Suprapubic skin (tissue), 3 donors: ENCODE measurements around the gene SGK2.

Source experiments
- EP300 ChIP-seq: sonication (generic); formaldehyde crosslinking; IDR thresholded peaks from one replicate; pipeline ENCODE4 v1.6.1; 2017; ENCODE audit warnings: antibody characterized with exemption
- TF ChIP-seq, protein P1 (sequence below), 2 donors: fragments of 200-600 bp in 1 of 2; fragments of 450-650 bp in 1 of 2; sonication (generic) in 1 of 2; IDR thresholded peaks; one replicate each; pipeline ENCODE4 v1.5.1; 2016 to 2019; ENCODE audit warnings: antibody characterized with exemption in 2 of 2, mild to moderate bottlenecking in 1 of 2, moderate library complexity in 1 of 2

- no peak for TF ChIP-seq EP300
- TF ChIP-seq, protein P1, sequence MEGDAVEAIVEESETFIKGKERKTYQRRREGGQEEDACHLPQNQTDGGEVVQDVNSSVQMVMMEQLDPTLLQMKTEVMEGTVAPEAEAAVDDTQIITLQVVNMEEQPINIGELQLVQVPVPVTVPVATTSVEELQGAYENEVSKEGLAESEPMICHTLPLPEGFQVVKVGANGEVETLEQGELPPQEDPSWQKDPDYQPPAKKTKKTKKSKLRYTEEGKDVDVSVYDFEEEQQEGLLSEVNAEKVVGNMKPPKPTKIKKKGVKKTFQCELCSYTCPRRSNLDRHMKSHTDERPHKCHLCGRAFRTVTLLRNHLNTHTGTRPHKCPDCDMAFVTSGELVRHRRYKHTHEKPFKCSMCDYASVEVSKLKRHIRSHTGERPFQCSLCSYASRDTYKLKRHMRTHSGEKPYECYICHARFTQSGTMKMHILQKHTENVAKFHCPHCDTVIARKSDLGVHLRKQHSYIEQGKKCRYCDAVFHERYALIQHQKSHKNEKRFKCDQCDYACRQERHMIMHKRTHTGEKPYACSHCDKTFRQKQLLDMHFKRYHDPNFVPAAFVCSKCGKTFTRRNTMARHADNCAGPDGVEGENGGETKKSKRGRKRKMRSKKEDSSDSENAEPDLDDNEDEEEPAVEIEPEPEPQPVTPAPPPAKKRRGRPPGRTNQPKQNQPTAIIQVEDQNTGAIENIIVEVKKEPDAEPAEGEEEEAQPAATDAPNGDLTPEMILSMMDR (IDR thresholded peaks at IDR 0.05) = no peak
These were observed 14.3 kb upstream of the SGK2 start for GRCh38 chr20:43544501-43544900.
